Tongue (tissue), 2 donors: ENCODE measurements around the gene NOX4. TPM values are rescaled to one million over a fixed set of nuclear protein-coding genes. Genes with fewer than 3 reads are reported as not detected.
A peak's percentile ranks its signal among the peaks of the same experiment; 100 is the strongest.

ENCODE experiments used
- DNase-seq: peaks from one replicate; pipeline ENCODE4 v3.0.0-alpha.2; 2015
- total RNA-seq: library from RNA; depleted of rRNA; stranded (reverse); fragments of >200 nt; gene quantifications from one replicate; pipeline ENCODE4 v1.2.3, GENCODE V29; 2014

NOX4 gene
- 2.7 TPM for total RNA-seq

DNA sequence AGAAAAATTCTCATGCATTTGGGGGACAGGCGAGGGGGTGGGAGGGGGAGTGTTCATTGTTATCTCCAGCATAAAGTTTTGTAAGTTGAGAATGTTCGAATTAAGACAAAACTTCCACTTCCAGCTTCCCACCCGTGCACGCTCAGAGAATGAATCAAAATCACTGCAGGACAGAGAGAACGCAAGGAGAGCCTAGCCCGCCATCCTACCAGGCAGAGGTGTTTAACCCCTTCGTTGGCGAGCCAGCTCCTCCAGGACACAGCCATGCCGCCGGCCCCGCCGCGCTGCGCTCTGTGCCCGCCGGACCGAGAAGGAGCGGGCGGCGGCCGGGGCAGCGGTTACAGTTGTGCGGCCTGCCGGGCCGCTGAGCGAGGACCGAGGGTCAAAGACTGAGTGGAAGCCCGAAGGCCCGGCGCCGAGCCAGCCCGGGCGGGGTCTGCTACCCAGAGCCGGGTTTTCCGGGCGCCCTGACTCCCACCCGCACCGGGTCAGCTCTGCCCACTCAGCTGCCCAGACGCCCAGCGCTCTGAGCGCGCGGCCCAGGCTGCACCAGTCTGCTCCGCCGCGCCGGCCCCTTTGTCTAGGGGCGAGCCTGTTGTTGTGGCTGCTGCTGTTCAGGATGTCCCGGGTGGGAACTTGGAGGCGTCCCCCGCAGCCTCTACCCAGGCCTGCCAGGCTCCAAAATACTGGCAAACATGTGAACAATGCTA is at the start of gene NOX4:
Gene NOX4, minus strand, starts transcription at position 395 of the 710 bp plus-strand sequence. Its CDS starts 129 bp downstream, at position 266.
- DNase-seq, result peak; percentile 85

- no peak for DNase-seq
Measured at GRCh38 chr11:89540826-89541225, 49.7 kb upstream of the NOX4 start.

DNA sequence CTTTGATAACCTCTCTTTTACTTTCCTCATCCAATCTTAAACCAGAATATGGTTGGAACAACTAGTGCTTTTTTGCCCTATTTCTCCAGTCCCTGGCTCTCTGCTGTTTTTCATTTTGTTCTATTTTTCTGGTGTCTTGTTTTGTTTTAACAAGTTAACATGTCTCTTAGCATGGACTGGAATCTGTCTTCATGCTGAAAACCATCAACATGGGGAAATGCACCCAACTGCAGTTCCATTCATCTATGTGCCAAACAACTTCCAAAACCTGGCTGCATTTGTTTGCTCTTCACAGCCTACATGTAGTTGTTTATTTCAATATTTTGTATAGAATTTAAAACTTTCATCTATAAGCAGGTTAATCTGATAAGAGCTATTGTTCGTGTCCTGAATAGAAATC is 46.8 kb upstream of the NOX4 start:
- no peak for DNase-seq

GRCh38 chr11:89536926-89537325 is 45.8 kb upstream of the NOX4 start:
- DNase-seq, result no peak

DNA sequence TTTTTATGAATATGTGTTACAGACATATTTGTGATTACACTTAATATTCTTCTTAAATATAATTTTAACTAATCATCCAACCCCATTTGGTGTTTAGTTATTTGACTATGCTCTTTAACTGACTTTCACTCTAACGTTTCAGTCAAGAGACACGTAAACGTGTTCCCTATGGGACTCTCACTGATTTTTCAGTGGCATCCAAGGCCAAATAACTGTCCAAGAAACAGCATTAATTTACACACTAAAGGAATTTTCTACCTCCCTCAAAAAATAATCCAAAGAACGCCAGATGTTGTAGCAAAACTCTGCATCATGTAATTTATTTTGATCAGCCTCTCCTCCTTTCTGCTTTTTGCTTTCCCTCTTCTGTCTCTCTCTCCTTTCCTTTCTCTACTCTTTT is 44.0 kb upstream of the NOX4 start:
- DNase-seq, result peak; percentile 3

DNA sequence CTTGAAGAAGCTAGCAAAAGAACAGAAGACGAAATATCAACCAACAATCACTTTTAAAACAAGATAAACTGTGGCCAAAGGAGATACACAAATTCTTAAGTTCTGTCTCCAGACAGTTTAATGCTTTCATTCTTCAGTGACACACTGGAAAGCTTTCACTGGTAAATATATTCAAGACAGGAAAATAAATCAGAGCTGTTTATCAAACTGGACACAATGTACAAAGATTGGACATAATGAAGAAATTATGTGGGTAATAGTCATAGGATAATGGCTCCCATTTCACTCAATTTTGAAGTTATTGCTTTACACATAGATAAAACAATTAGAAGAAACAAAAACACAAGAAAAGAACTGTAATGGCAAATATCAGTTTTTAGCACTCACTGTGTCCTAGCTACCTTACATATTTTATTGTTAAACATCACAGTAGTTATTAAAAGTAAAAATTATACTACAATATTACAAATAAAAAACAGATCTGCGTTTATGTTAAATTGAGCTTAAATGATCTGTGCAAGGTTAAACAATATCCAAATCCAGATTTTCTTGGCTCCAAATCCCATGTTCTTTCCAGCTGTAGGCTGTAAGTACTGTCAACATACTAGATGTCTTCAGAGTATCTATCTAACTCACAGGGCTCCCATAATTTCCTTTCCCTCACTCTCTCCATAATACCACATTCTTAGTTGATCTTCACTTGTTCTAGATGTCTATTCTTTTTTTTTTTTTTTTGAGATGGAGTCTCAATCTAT is 38.6 kb upstream of the NOX4 start:
- DNase-seq, result peak; percentile 10

- no peak for DNase-seq
Measured at GRCh38 chr11:89521792-89522191, 30.6 kb upstream of the NOX4 start.

GRCh38 chr11:89521294-89521693 is 30.1 kb upstream of the NOX4 start:
- no peak for DNase-seq

GRCh38 chr11:89516496-89516895 is 25.3 kb upstream of the NOX4 start:
- no peak for DNase-seq

DNA sequence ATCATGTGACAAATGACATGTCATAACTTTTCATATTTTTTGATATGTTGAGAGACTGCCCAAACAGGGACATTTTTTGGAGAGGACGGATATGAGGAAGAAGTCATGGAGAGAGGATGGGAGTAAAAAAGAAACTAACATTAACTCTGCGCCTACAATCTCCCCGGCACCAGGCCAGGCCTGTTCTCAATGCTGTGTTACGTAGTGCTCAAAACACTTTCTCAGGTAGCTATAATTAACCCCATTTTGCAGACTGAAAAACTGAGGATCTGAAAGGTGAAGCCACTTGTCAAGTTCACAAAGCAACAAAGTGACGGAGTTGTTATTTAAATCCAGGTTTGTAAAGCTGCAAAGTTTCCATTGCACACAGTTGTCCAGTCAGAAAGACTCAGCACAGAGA is 17.4 kb upstream of the NOX4 start:
- no peak for DNase-seq

DNA sequence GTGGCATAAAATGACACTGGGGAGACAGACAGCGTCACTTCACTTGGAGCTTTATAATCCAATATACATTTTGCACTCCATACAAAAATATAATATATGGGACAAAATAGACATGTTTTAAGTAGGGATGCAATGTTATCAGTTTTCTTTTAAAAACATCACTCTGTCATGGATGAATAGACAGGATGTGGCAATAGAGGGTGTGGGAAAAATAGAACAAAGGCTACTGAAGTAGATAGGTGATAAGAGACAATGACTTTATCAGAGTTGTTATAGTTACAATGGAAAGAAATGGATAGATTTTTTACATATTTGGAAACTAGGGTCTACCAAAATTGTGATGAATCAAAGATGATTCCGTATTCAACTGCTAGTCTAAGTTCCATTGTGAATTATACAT is 13.1 kb upstream of the NOX4 start:
- DNase-seq, result no peak

GRCh38 chr11:89503422-89503821 is 12.2 kb upstream of the NOX4 start:
- no peak for DNase-seq

GRCh38 chr11:89502301-89502700 is 11.1 kb upstream of the NOX4 start:
- no peak for DNase-seq

DNA sequence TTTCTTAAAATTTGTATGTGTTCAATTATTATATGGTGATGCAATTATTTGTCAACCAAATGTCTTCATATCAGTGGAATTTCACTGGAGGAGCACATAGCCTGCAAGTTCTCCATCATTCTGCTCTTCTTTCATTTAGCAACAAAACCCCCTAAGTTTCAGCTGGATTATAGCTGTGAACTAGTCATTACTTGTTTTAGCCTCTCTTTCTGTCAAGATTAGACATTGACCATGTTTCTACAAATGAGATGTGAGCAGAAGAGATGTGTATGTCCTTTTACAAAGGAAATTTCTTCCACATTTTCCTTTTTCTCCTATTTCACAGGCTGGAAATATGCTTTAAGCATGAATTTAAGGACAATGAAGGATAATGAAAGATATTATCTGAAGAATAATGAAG is 9.2 kb upstream of the NOX4 start:
- no peak for DNase-seq

GRCh38 chr11:89498845-89499448 is 7.8 kb upstream of the NOX4 start:
- DNase-seq, result no peak

- DNase-seq, result no peak
Measured at GRCh38 chr11:89495951-89496350, 4.8 kb upstream of the NOX4 start.

DNA sequence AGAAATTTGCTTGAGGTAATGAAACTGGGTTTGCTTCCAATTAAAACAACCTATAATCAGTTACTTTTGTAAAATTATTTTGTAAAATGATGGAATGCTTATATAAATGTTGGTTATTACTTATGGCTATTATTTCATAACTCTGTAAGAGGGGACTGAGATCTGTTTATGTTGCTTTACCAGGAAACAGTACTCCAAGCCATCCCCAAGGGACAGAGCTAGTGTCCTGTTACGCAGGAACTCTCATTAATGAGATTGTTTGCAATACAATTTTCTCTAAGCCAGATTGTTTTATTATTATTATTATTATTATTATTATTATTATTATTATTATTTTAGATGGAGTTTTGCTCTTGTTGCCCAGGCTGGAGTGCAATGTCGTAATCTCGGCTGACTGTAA is 2.3 kb upstream of the NOX4 start:
- no peak for DNase-seq

- DNase-seq, result no peak
Measured at GRCh38 chr11:89490602-89490980, 584 bp downstream of the NOX4 start.

DNA sequence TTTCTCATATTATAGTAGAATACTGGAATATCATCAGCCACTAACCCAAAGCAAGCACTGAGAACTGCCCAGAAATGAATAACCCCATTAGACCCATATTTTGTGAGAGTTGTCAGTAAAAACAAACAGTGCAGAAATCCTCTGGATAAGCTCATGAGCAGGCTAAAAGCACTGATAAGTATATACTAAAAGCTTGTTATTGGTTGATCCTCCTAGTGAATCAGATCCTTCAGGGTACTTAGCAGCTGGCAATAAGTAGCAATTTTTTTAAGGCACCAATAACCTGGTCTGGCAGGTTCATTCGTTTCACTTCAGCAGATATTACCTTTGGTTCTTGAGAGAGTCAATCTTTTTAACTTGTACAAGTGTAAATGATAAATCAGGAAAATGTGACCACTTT is 1.2 kb downstream of the NOX4 start:
- peak; percentile 2 for DNase-seq

DNA sequence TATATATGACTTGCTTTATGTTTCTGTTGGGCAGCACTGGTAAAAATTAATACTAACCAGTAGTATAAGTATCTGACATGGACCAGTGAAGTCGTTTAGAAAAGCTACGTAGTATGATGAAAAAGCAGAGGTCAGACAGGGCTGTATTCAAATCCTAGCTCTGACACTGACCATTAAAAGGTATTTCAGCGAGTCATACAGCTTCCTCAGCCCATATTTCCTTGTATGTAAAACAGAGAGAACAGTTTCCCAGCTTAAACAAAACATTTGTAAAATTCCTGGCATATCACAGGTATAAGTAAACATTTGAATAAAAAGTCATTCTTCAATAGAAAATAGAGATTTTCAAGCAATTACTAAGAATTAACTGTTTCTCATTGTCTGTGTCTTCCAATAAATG is 4.2 kb downstream of the NOX4 start:
- no peak for DNase-seq

GRCh38 chr11:89484896-89485295 is 6.3 kb downstream of the NOX4 start:
- DNase-seq, result no peak

DNA sequence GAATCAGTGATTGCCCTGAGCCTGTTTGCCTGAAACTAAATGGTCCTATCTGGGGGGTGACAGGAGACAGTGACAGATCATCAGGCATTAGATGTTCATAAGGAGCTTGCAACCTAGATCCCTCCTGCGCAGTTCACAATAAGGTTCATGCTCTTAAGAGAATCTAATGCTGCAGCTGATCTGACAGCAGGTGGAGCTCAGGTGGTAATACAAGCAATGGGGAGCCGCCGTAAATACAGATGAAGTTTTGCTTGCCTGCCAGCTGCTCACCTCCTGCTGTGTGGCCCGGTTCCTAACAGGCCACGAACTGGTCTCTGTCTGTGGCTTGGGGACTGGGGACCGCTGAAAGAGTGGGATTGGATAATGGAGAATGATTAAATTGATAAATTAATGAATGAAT is 14.0 kb downstream of the NOX4 start:
- DNase-seq, result no peak

- no peak for DNase-seq
Measured at GRCh38 chr11:89463266-89463780, 27.9 kb downstream of the NOX4 start.
